HEK293T (cell line): ENCODE results near the gene PATJ.
"Not testable (repeated sequence)": the region's sequence is repeated elsewhere in the genome, so short reads cannot be mapped to it uniquely, and the experiment has no call there.

Experiments used
- CTCF ChIA-PET: fragments of 350-600 bp; formaldehyde crosslinking; extraction: SDS; loops from one replicate; lab custom pipeline; 2021; ENCODE audit warnings: antibody characterized with exemption, inconsistent platforms; lab: Yijun Ruan, JAX
- POLR2A ChIA-PET: fragments of 350-600 bp; formaldehyde crosslinking; extraction: SDS; loops from one replicate; lab custom pipeline; 2020; ENCODE audit warnings: antibody characterized with exemption, inconsistent platforms; lab: Yijun Ruan, JAX
- DNase-seq: peaks from one replicate; pipeline ENCODE4 v3.0.0; 2012; ENCODE audit warnings: mixed read lengths; ENCODE audit errors: extremely low spot score
- ARNT ChIP-seq: fragments of 450-650 bp; IDR thresholded peaks from 2 replicates; pipeline ENCODE4 v1.6.1; 2017; ENCODE audit warnings: mild to moderate bottlenecking
- BHLHE40 ChIP-seq: fragments of 450-650 bp; IDR thresholded peaks from 2 replicates; pipeline ENCODE4 v1.6.1; 2016; ENCODE audit warnings: mild to moderate bottlenecking, moderate library complexity, borderline replicate concordance
- CTBP1 ChIP-seq: fragments of 450-650 bp; IDR thresholded peaks from 2 replicates; pipeline ENCODE4 v1.6.1; 2016; ENCODE audit warnings: borderline replicate concordance
- ELF4 ChIP-seq: fragments of 450-650 bp; IDR thresholded peaks from 2 replicates; pipeline ENCODE4 v1.6.1; 2017; ENCODE audit warnings: antibody characterized with exemption
- FOXA1 ChIP-seq: fragments of 450-650 bp; IDR thresholded peaks from 2 replicates; pipeline ENCODE4 v1.6.1; 2016; ENCODE audit warnings: mild to moderate bottlenecking
- FOXK2 ChIP-seq: fragments of 450-650 bp; IDR thresholded peaks from 2 replicates; pipeline ENCODE4 v1.6.1; 2016; ENCODE audit warnings: mild to moderate bottlenecking
- FOXM1 ChIP-seq: fragments of 450-650 bp; IDR thresholded peaks from 2 replicates; pipeline ENCODE4 v1.6.1; 2017; ENCODE audit warnings: mild to moderate bottlenecking, borderline replicate concordance
- HDGF ChIP-seq: fragments of 450-650 bp; IDR thresholded peaks from 2 replicates; pipeline ENCODE4 v1.6.1; 2017; ENCODE audit warnings: antibody characterized with exemption, borderline replicate concordance
- L3MBTL2 ChIP-seq: fragments of 450-650 bp; conservative IDR thresholded peaks from 2 replicates; pipeline ENCODE4 v1.6.1; 2016; ENCODE audit warnings: mild to moderate bottlenecking
- LEF1 ChIP-seq: fragments of 450-650 bp; IDR thresholded peaks from 2 replicates; pipeline ENCODE4 v1.6.1; 2017; ENCODE audit warnings: mild to moderate bottlenecking, borderline replicate concordance
- NFRKB ChIP-seq: fragments of 450-650 bp; IDR thresholded peaks from 2 replicates; pipeline ENCODE4 v1.6.1; 2016; ENCODE audit warnings: mild to moderate bottlenecking, moderate library complexity
- PKNOX1 ChIP-seq: fragments of 450-650 bp; IDR thresholded peaks from 2 replicates; pipeline ENCODE4 v1.6.1; 2016
- SP1 ChIP-seq: fragments of 450-650 bp; IDR thresholded peaks from 2 replicates; pipeline ENCODE4 v1.6.1; 2017
- SUZ12 ChIP-seq: fragments of 450-650 bp; IDR thresholded peaks from 2 replicates; pipeline ENCODE4 v1.6.1; 2016; ENCODE audit warnings: mild to moderate bottlenecking
- TARDBP ChIP-seq: fragments of 450-650 bp; IDR thresholded peaks from 2 replicates; pipeline ENCODE4 v1.6.1; 2016
- ZNF384 ChIP-seq: fragments of 450-650 bp; IDR thresholded peaks from 2 replicates; pipeline ENCODE4 v1.6.1; 2016

Gene PATJ

GRCh38 chr1:61784726-61785125, 42.4 kb downstream of the PATJ start:
- ChIA-PET POLR2A (no interaction called here), CTCF (no interaction called here)

GRCh38 chr1:61790837-61791236, 48.6 kb downstream of the PATJ start:
- ChIA-PET POLR2A (no interaction called here), CTCF (no interaction called here)
- DNase-seq, result no peak
- TF ChIP-seq LEF1 (no peak), PKNOX1 (no peak), SUZ12 (no peak), FOXM1 (no peak), TARDBP (no peak), CTBP1 (no peak), HDGF (no peak), ARNT (no peak), NFRKB (no peak), L3MBTL2 (no peak), FOXA1 (no peak), ZNF384 (no peak), FOXK2 (no peak), ELF4 (no peak)

More at GRCh38 chr1:61784726-61785125, 42.4 kb downstream of the PATJ start:
- TF ChIP-seq FOXM1, result no peak
- no peak for DNase-seq

GRCh38 chr1:61797045-61797755, 54.9 kb downstream of the PATJ start:
- POLR2A ChIA-PET, result no interaction called here
- CTCF ChIA-PET, result no interaction called here
- TF ChIP-seq PKNOX1 (peak; percentile 32; the same call in 1 of the 2 replicates), FOXA1 (no peak), ELF4 (no peak), ZNF384 (no peak)
- DNase-seq, result no peak

- POLR2A ChIA-PET, CTCF ChIA-PET, DNase-seq: not testable (repeated sequence)
Observed at GRCh38 chr1:61801047-61801446, 58.8 kb downstream of the PATJ start.

GRCh38 chr1:61807606-61808140, 65.4 kb downstream of the PATJ start:
- TF ChIP-seq FOXM1 (no peak), ZNF384 (no peak)
- DNase-seq, result no peak
- ChIA-PET CTCF (no interaction called here), POLR2A (no interaction called here)

GRCh38 chr1:61808321-61808720, 66.0 kb downstream of the PATJ start:
- ChIA-PET CTCF (no interaction called here), POLR2A (no interaction called here)
- no peak for DNase-seq
- TF ChIP-seq FOXK2, result no peak
- no peak for TF ChIP-seq BHLHE40
- no peak for TF ChIP-seq FOXM1
- no peak for TF ChIP-seq LEF1
- no peak for TF ChIP-seq L3MBTL2
- no peak for TF ChIP-seq TARDBP
- no peak for TF ChIP-seq ZNF384
- no peak for TF ChIP-seq PKNOX1
- no peak for TF ChIP-seq FOXA1
- TF ChIP-seq SUZ12, result no peak
- no peak for TF ChIP-seq ARNT
- no peak for TF ChIP-seq SP1
- no peak for TF ChIP-seq CTBP1
- TF ChIP-seq ELF4, result no peak
- TF ChIP-seq NFRKB, result no peak

- TF ChIP-seq L3MBTL2 (no peak), NFRKB (no peak), TARDBP (no peak), FOXK2 (no peak), FOXM1 (no peak), ZNF384 (no peak), SP1 (no peak), ARNT (no peak), PKNOX1 (no peak), BHLHE40 (no peak), ELF4 (no peak), FOXA1 (no peak), HDGF (no peak), CTBP1 (no peak), LEF1 (no peak)
- ChIA-PET CTCF (no interaction called here), POLR2A (no interaction called here)
- DNase-seq, result peak; percentile 21
Observed at GRCh38 chr1:61808968-61809367, 66.7 kb downstream of the PATJ start.
